Endothelial cell of umbilical vein (primary cell): ENCODE measurements around the gene STOML3. TPM values are rescaled to one million over a fixed set of nuclear protein-coding genes. Genes with fewer than 3 reads are reported as not detected.

Experiments
- BruUV-seq: library from RNA; stranded (reverse); fragments of 400-500 nt; replicated peaks from 2 replicates; lab custom pipeline; 2021; lab: Mats Ljungman, UMichigan
- CTCF ChIA-PET: fragments of 300-600, 350-600 bp; sonication (Branson Sonifier 250); formaldehyde crosslinking; loops from one replicate; lab custom pipeline; 2021; ENCODE audit warnings: antibody characterized with exemption, inconsistent platforms; lab: Charles Lee
- POLR2A ChIA-PET: fragments of 300-600, 350-600 bp; sonication (Branson Sonifier 250); formaldehyde crosslinking; loops from one replicate; lab custom pipeline; 2021; ENCODE audit warnings: antibody characterized with exemption, inconsistent platforms; lab: Charles Lee
- DNase-seq: peaks from one replicate; pipeline ENCODE4 v3.0.0-alpha.2; 2011; ENCODE audit warnings: low read depth, low spot score
- FAIRE-seq: peaks from 2 replicates; lab custom pipeline; 2011; peaks lifted over from hg19 to GRCh38; lab: Jason Lieb, UNC
- H2AFZ ChIP-seq: 2 replicates; pipeline ENCODE4 v1.6.0; 2012; ENCODE audit warnings: low read depth, low read length, control low read depth, inconsistent platforms
- H3K27ac ChIP-seq: 2 replicates; pipeline ENCODE4 v1.5.1; 2011; ENCODE audit warnings: low read depth, mild to moderate bottlenecking, control low read depth, low read length, moderate library complexity; ENCODE audit not compliant: insufficient read depth
- H3K27me3 ChIP-seq, 2 experiments: 2 replicates each; pipeline versions ENCODE4 v1.6.0 to v1.6.1; 2011; ENCODE audit warnings: low read length in 2 of 2, mixed read lengths in 1 of 2; ENCODE audit not compliant: control insufficient read depth in 2 of 2, insufficient read depth in 2 of 2
- H3K36me3 ChIP-seq, 2 experiments: 2 replicates in 1 of 2; 3 replicates in 1 of 2; pipeline ENCODE4 v1.5.1; 2011; ENCODE audit warnings: low read length in 2 of 2, mild to moderate bottlenecking in 1 of 2, moderate library complexity in 1 of 2; ENCODE audit not compliant: control insufficient read depth in 2 of 2, insufficient read depth in 2 of 2; ENCODE audit errors: extremely low read depth in 1 of 2
- H3K4me1 ChIP-seq: 3 replicates; pipeline ENCODE4 v1.5.1; 2011; ENCODE audit warnings: mild to moderate bottlenecking, low read length; ENCODE audit not compliant: control insufficient read depth, insufficient read depth; ENCODE audit errors: extremely low read depth
- H3K4me2 ChIP-seq: 2 replicates; pipeline ENCODE4 v1.6.1; 2011; ENCODE audit warnings: low read length, control low read depth, mixed read lengths; ENCODE audit not compliant: insufficient read depth
- H3K4me3 ChIP-seq, 3 experiments: fragments of 200-600 bp in 1 of 3; sonication (generic), shearing (Covaris generic) in 1 of 3; replicated peaks in 1 of 3; 2 replicates each; pipeline ENCODE4 v1.5.1; 2011 to 2016; ENCODE audit warnings: control low read depth in 3 of 3, low read length in 3 of 3, mild to moderate bottlenecking in 2 of 3, inconsistent platforms in 1 of 3, low read depth in 1 of 3, moderate library complexity in 1 of 3; ENCODE audit not compliant: insufficient read depth in 1 of 3
- H3K79me2 ChIP-seq: 2 replicates; pipeline ENCODE4 v1.6.0; 2012; ENCODE audit warnings: low read length, inconsistent platforms; ENCODE audit not compliant: control insufficient read depth, insufficient read depth
- H3K9ac ChIP-seq: replicated peaks from 2 replicates; pipeline ENCODE3; 2011; ENCODE audit warnings: low read length, control low read depth; ENCODE audit not compliant: insufficient read depth; ENCODE audit errors: extremely low read depth
- H3K9me1 ChIP-seq: replicated peaks from 3 replicates; pipeline ENCODE4 v1.6.0; 2011; ENCODE audit warnings: mild to moderate bottlenecking, low read length; ENCODE audit not compliant: control insufficient read depth, insufficient read depth; ENCODE audit errors: extremely low read depth
- H3K9me3 ChIP-seq: replicated peaks from 2 replicates; pipeline ENCODE4 v1.5.1; 2012; ENCODE audit warnings: low read length, inconsistent platforms; ENCODE audit not compliant: control insufficient read depth, insufficient read depth
- H4K20me1 ChIP-seq: replicated peaks from 2 replicates; pipeline ENCODE3; 2011; ENCODE audit warnings: mild to moderate bottlenecking, low read length; ENCODE audit not compliant: control insufficient read depth, insufficient read depth; ENCODE audit errors: extremely low read depth
- CTCF ChIP-seq, 2 donors: IDR thresholded peaks; 1 replicate in 1 of 2; 2 replicates in 1 of 2; pipeline ENCODE4 v1.5.1; 2011; ENCODE audit warnings: low read length in 2 of 2, mild to moderate bottlenecking in 2 of 2, moderate library complexity in 2 of 2, control low read depth in 1 of 2, inconsistent platforms in 1 of 2, low read depth in 1 of 2; ENCODE audit not compliant: insufficient read depth in 1 of 2; ENCODE audit errors: extremely low read depth in 1 of 2
- EZH2 ChIP-seq: IDR thresholded peaks from 2 replicates; pipeline ENCODE4 v1.6.1; 2012; ENCODE audit warnings: borderline replicate concordance, low read depth, mild to moderate bottlenecking, moderate library complexity, low read length, inconsistent platforms; ENCODE audit not compliant: severe bottlenecking
- FOS ChIP-seq: IDR thresholded peaks from 2 replicates; pipeline ENCODE4 v1.6.1; 2011; ENCODE audit warnings: mild to moderate bottlenecking, low read length, moderate library complexity, borderline replicate concordance; ENCODE audit not compliant: insufficient read depth
- GATA2 ChIP-seq: IDR thresholded peaks from 2 replicates; pipeline ENCODE4 v1.7.0; 2011; ENCODE audit warnings: low read depth, mild to moderate bottlenecking, moderate library complexity, mixed read lengths, low read length; ENCODE audit not compliant: insufficient read length, insufficient read depth
- JUN ChIP-seq: IDR thresholded peaks from 2 replicates; pipeline ENCODE4 v1.6.1; 2011; ENCODE audit warnings: borderline replicate concordance, low read depth; ENCODE audit not compliant: insufficient read length, insufficient read depth
- MAX ChIP-seq: IDR thresholded peaks from 2 replicates; pipeline ENCODE4 v1.6.1; 2011; ENCODE audit not compliant: insufficient read depth, insufficient read length
- MYC ChIP-seq: IDR thresholded peaks from one replicate; pipeline ENCODE4 v1.6.1; 2011; ENCODE audit warnings: mild to moderate bottlenecking, low read depth, low read length
- POLR2A ChIP-seq: IDR thresholded peaks from 2 replicates; pipeline ENCODE4 v1.6.1; 2012; ENCODE audit warnings: low read depth, mild to moderate bottlenecking, control low read depth, low read length
- POLR2AphosphoS5 ChIP-seq: IDR thresholded peaks from 2 replicates; pipeline ENCODE4 v1.6.1; 2012; ENCODE audit warnings: low read depth, mild to moderate bottlenecking, control low read depth, low read length, moderate library complexity; ENCODE audit not compliant: insufficient read depth
- dilution Hi-C: fragments of 300-500 bp; cut with MboI; formaldehyde crosslinking; loops from one replicate; pipeline ENCODE4 v1.15.0; 2019; ENCODE audit warnings: low sequenced_read_pairs; ENCODE audit not compliant: extremely low pct_ligation_motif_present
- intact Hi-C: fragments of 100-400 bp; cut with micrococcal nuclease; formaldehyde crosslinking; loops from one replicate; pipeline ENCODE4 v1.10.0; 2022
- polyA plus RNA-seq, 4 experiments: library from polyadenylated mRNA; depleted of rRNA in 3 of 4; stranded (reverse) in 3 of 4; unstranded in 1 of 4; fragments of >200 nt; gene quantifications; 2 replicates each; pipeline versions ENCODE4 v1.2.1 to v1.2.3, GENCODE V29; 2011 to 2012; ENCODE audit warnings: missing spikeins in 1 of 4
- total RNA-seq: library from RNA; stranded (reverse); gene quantifications from 2 replicates; pipeline ENCODE4 v1.2.3, GENCODE V29; 2021

The STOML3 gene
- total and polyA plus RNA-seq, 2 donors (not counting 3 experiments of a cell fraction or from before 2014, with no cell fraction given) = not detected

GRCh38 chr13:38981096-38981495 lies 9.5 kb downstream of the STOML3 start:
- Histone ChIP-seq H3K27me3 (peaks cover 0 to 7% of the 10 kb centered on the region in 2 experiments), H3K36me3 (no peaks in the 10 kb centered on the region), H3K9me3 (no peaks in the 10 kb centered on the region), H4K20me1 (no peaks in the 10 kb centered on the region), H2AFZ (no peak overlapping the region), H3K4me3 (no peak overlapping the region), H3K9me1 (no peaks in the 10 kb centered on the region), H3K4me2 (no peak overlapping the region), H3K9ac (no peak overlapping the region), H3K27ac (no peak overlapping the region), H3K4me1 (no peaks in the 10 kb centered on the region), H3K79me2 (no peaks in the 10 kb centered on the region)
- POLR2A ChIA-PET = no interaction called here
- BruUV-seq = no TSS peak
- dilution Hi-C loops (no loop called here), intact Hi-C loops (no loop called here)
- FAIRE-seq (no peak), DNase-seq (no peak)
- CTCF ChIA-PET = no interaction called here
- TF ChIP-seq GATA2 (no peak), POLR2AphosphoS5 (no peak), POLR2A (no peak), JUN (no peak), FOS (no peak), CTCF (IDR thresholded peaks at IDR 0.05; ENCODE audit: extremely low read depth in 1 of 2, insufficient read depth in 1 of 2, low read depth in 1 of 2, low read length in 2 of 2) (no peak), EZH2 (no peak), MYC (no peak), MAX (no peak)
